ENCODE measurements around the gene BEX1. TPM values are rescaled to one million over a fixed set of nuclear protein-coding genes. Genes with fewer than 3 reads are reported as not detected.
"Not testable (repeated sequence)": the region's sequence is repeated elsewhere in the genome, so short reads cannot be mapped to it uniquely, and the experiment has no call there.

BEX1 gene
- total and polyA plus RNA-seq, 9 of the 15 experiments (the other 6 are each of a cell fraction or from before 2014, with no cell fraction given), result not detected

GRCh38 chrX:103033371-103033770 lies 30.6 kb downstream of the BEX1 start:
- H3K27ac ChIP-seq (ENCODE audit: extremely low read depth, low read depth, low read length); H4K20me1 ChIP-seq (replicated peaks; ENCODE audit: control insufficient read depth, insufficient read depth, low read length); BruUV-seq (replicated peaks); H3K79me2 ChIP-seq (ENCODE audit: control insufficient read depth, insufficient read depth, low read length); FAIRE-seq; CTCF ChIA-PET (ENCODE audit: low intra/inter-chr PET ratio); H2AFZ ChIP-seq (ENCODE audit: low read depth, low read length); H3K4me1 ChIP-seq (replicated peaks in 1 of 2; ENCODE audit: control insufficient read depth in 2 of 2, insufficient read depth in 2 of 2, low read length in 2 of 2); DNase-seq (ENCODE audit: extremely low read depth in 1 of 4, low spot score in 3 of 4); ATAC-seq; H3K9me1 ChIP-seq (ENCODE audit: control insufficient read depth, insufficient read depth, low read length); H3K27me3 ChIP-seq (ENCODE audit: control insufficient read depth in 2 of 2, insufficient read depth in 2 of 2, low read length in 2 of 2); H3K9ac ChIP-seq (ENCODE audit: insufficient read depth in 1 of 2, low read depth in 2 of 2, low read length in 2 of 2); H3K9me3 ChIP-seq (replicated peaks; ENCODE audit: control insufficient read depth, insufficient read depth, low read depth, low read length); H3K4me2 ChIP-seq (ENCODE audit: insufficient read depth, low read length); intact Hi-C loops (cut with micrococcal nuclease); H3K36me3 ChIP-seq (ENCODE audit: control insufficient read depth, insufficient read depth, low read length); H3K4me3 ChIP-seq; in situ Hi-C loops (cut with MboI): not testable (repeated sequence)
- peak; percentile 74 for TF ChIP-seq ZNF146 (CRISPR knock-in tag; IDR thresholded peaks at IDR 0.05; ENCODE audit: unreplicated experiment)
- WGBS (ENCODE audit: insufficient coverage, low coverage, missing lambda C conversion rate), result 0% methylated on average over 1 of the region's 1 CpG
- POLR2A ChIA-PET, result interaction anchor here (0.7 kb wide), 1 partner anchor 18 kb away, joined by 3 read pairs; no protein-coding TSS in a partner anchor

DNA sequence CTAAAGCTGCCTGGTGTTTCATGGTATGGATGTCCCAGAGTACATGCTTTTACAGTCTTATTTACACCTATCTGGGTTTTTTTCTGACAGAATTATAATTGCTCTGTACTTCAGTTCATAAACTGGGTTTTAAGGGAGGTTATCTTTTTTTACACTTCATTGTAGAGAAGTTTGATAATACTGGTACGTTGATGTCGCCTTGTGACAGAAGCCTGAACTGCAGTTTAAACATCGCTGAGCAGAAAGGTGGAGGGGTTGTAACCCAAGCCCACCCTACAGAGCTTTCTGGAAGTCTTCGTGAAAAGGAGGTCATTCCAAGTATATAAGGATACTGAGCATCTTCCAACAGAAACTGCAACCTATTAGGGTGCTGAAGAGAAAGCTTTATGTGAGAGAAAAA lies 46.4 kb downstream of the BEX1 start:
- TF ChIP-seq ZNF347 (CRISPR knock-in tag; IDR thresholded peaks at IDR 0.05; ENCODE audit: low read depth), result no peak
- TF ChIP-seq, protein P1, sequence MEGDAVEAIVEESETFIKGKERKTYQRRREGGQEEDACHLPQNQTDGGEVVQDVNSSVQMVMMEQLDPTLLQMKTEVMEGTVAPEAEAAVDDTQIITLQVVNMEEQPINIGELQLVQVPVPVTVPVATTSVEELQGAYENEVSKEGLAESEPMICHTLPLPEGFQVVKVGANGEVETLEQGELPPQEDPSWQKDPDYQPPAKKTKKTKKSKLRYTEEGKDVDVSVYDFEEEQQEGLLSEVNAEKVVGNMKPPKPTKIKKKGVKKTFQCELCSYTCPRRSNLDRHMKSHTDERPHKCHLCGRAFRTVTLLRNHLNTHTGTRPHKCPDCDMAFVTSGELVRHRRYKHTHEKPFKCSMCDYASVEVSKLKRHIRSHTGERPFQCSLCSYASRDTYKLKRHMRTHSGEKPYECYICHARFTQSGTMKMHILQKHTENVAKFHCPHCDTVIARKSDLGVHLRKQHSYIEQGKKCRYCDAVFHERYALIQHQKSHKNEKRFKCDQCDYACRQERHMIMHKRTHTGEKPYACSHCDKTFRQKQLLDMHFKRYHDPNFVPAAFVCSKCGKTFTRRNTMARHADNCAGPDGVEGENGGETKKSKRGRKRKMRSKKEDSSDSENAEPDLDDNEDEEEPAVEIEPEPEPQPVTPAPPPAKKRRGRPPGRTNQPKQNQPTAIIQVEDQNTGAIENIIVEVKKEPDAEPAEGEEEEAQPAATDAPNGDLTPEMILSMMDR (IDR thresholded peaks at IDR 0.05 in 2 of 3, conservative IDR thresholded peaks at IDR 0.05 in 1 of 3; ENCODE audit: insufficient read depth in 2 of 3, low read depth in 1 of 3, low read length in 3 of 3), result peak in 2 of 3 experiments; percentile 11 to 23; a peak in 1 of 6 replicates
- no peaks in the 10 kb centered on the region for H3K4me1 ChIP-seq (replicated peaks in 1 of 2; ENCODE audit: control insufficient read depth in 2 of 2, insufficient read depth in 2 of 2, low read length in 2 of 2)
- H3K36me3 ChIP-seq (ENCODE audit: control insufficient read depth, insufficient read depth, low read length), result no peaks in the 10 kb centered on the region
- intact Hi-C loops (cut with micrococcal nuclease) (no loop called here), in situ Hi-C loops (cut with MboI) (no loop called here)
- H3K9ac ChIP-seq (ENCODE audit: insufficient read depth in 1 of 2, low read depth in 2 of 2, low read length in 2 of 2), result no peak overlapping the region
- H2AFZ ChIP-seq (ENCODE audit: low read depth, low read length), result no peak overlapping the region
- FAIRE-seq (no peak), ATAC-seq (no peak), DNase-seq (ENCODE audit: extremely low read depth in 1 of 4, low spot score in 3 of 4) (no peak)
- no TSS peak for BruUV-seq (replicated peaks)
- WGBS (ENCODE audit: insufficient coverage, low coverage, missing lambda C conversion rate), result 5% methylated on average over 4 of the region's 4 CpGs
- H3K4me2 ChIP-seq (ENCODE audit: insufficient read depth, low read length), result no peak overlapping the region
- ChIA-PET CTCF (ENCODE audit: low intra/inter-chr PET ratio) (no interaction called here), POLR2A (no interaction called here)
- H3K4me3 ChIP-seq, result no peak overlapping the region
- no peaks in the 10 kb centered on the region for H3K79me2 ChIP-seq (ENCODE audit: control insufficient read depth, insufficient read depth, low read length)
- no peaks in the 10 kb centered on the region for H3K9me3 ChIP-seq (replicated peaks; ENCODE audit: control insufficient read depth, insufficient read depth, low read depth, low read length)
- H4K20me1 ChIP-seq (replicated peaks; ENCODE audit: control insufficient read depth, insufficient read depth, low read length), result no peaks in the 10 kb centered on the region
- no peaks in the 10 kb centered on the region for H3K9me1 ChIP-seq (ENCODE audit: control insufficient read depth, insufficient read depth, low read length)
- no peaks in the 10 kb centered on the region for H3K27me3 ChIP-seq (ENCODE audit: control insufficient read depth in 2 of 2, insufficient read depth in 2 of 2, low read length in 2 of 2)
- no peak overlapping the region for H3K27ac ChIP-seq (ENCODE audit: extremely low read depth, low read depth, low read length)
